MCF 10A (cell line): ENCODE results near the gene MGAT4A. TPM values are rescaled to one million over a fixed set of nuclear protein-coding genes. Genes with fewer than 3 reads are reported as not detected.
A peak's percentile ranks its signal among the peaks of the same experiment; 100 is the strongest.

ENCODE experiments used
- BruUV-seq: library from RNA; stranded (reverse); fragments of 400-500 nt; replicated peaks from 2 replicates; lab custom pipeline; 2021; lab: Mats Ljungman, UMichigan
- CTCF ChIA-PET: fragments of 300-600 bp; sonication (Branson Sonifier 250); formaldehyde crosslinking; extraction: SDS; loops from one replicate; lab custom pipeline; 2021; ENCODE audit warnings: antibody characterized with exemption, inconsistent platforms; lab: Yijun Ruan, JAX
- POLR2A ChIA-PET: fragments of 300-600, 350-650 bp; sonication (Branson Sonifier 250); formaldehyde crosslinking; extraction: SDS; loops from one replicate; lab custom pipeline; 2020; ENCODE audit warnings: antibody characterized with exemption, inconsistent platforms; lab: Yijun Ruan, JAX
- DNase-seq: peaks from one replicate; pipeline ENCODE4 v3.0.0-alpha.2; 2018; ENCODE audit not compliant: unreplicated experiment
- H3K27ac Mint-ChIP-seq: one replicate; pipeline ENCODE4 v1.8.0; 2022; ENCODE audit warnings: mild to moderate bottlenecking, low read depth, mixed read lengths; ENCODE audit not compliant: unreplicated experiment
- H3K27me3 Mint-ChIP-seq: one replicate; pipeline ENCODE4 v1.8.0; 2022; ENCODE audit warnings: mixed read lengths; ENCODE audit not compliant: insufficient read depth, unreplicated experiment
- H3K36me3 Mint-ChIP-seq: one replicate; pipeline ENCODE4 v1.8.0; 2022; ENCODE audit warnings: mild to moderate bottlenecking, moderate library complexity, mixed read lengths; ENCODE audit not compliant: insufficient read depth, unreplicated experiment
- H3K4me1 Mint-ChIP-seq: one replicate; pipeline ENCODE4 v1.8.0; 2022; ENCODE audit warnings: mixed read lengths; ENCODE audit not compliant: insufficient read depth, unreplicated experiment
- H3K4me3 Mint-ChIP-seq: one replicate; pipeline ENCODE4 v1.8.0; 2022; ENCODE audit warnings: mild to moderate bottlenecking, moderate library complexity, mixed read lengths; ENCODE audit not compliant: unreplicated experiment
- H3K9me3 Mint-ChIP-seq: one replicate; pipeline ENCODE4 v1.8.0; 2022; ENCODE audit warnings: mixed read lengths; ENCODE audit not compliant: unreplicated experiment
- intact Hi-C: fragments of 100-400 bp; cut with micrococcal nuclease; formaldehyde crosslinking; loops from 2 replicates; pipeline ENCODE4 v1.14.1; 2022
- total RNA-seq: library from RNA; stranded (reverse); gene quantifications from 2 replicates; pipeline ENCODE4 v1.2.3, GENCODE V29; 2022
- TF ChIP-seq, protein P1 (sequence below): fragments of 200-600 bp; IDR thresholded peaks from one replicate; pipeline ENCODE4 v1.8.0; 2022; ENCODE audit warnings: antibody characterized with exemption, mild to moderate bottlenecking; ENCODE audit not compliant: unreplicated experiment

Gene MGAT4A
- total RNA-seq, 1 experiment from 2014 or later = 3.7 TPM

DNA sequence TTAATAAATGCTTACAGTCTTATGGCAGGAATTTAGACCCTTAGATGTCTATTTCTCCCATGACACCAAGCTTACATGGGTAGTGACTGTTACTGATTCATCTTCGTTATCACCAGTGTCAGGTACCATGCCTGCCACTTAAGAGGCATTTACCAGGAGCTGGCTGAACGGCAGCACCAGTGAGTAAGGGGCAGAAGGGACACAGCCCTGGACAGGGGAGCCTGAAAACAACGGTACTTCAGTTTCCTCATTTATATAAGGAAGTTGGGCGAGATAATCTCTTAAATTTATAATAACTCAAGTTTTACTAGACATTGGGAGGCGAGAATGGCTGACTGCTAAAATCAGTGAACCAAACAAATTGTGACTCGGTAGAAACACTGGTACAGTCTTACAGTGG is 123.8 kb downstream of the MGAT4A start:
- peak overlapping the region; percentile 98 for H3K27ac Mint-ChIP-seq
- BruUV-seq = no TSS peak

DNA sequence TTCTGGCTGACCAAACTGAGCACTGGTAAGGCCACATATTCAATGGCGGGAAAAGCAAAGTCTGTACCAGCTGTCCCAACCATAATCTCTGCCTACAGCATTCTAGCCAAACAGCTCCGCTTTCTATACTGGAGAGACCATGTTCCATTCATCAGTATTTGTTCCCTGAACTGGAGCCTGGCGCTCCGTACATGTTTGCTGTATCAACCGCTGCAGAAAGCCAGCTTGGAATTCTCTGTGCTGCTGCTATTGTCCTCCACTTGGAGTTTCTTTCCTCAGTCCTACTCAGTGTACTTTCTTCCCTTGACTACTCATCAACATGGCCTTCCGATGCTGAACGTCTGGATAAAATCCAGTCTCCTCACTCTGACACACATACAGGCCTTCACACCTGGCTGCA is 124.5 kb downstream of the MGAT4A start:
- Mint-ChIP-seq H3K27me3 (no peaks in the 10 kb centered on the region), H3K4me3 (no peak overlapping the region), H3K4me1 (peaks cover 40% of the 10 kb centered on the region), H3K9me3 (no peaks in the 10 kb centered on the region), H3K27ac (peak overlapping the region; percentile 98), H3K36me3 (peaks cover 74% of the 10 kb centered on the region)
- BruUV-seq = no TSS peak
- CTCF ChIA-PET = interaction anchor here (0.5 to 1.1 kb wide), 4 partner anchors 46 to 460 kb away, joined by 4 to 6 read pairs (median 4); no protein-coding TSS in a partner anchor
- intact Hi-C loops = no loop called here
- TF ChIP-seq, protein P1, sequence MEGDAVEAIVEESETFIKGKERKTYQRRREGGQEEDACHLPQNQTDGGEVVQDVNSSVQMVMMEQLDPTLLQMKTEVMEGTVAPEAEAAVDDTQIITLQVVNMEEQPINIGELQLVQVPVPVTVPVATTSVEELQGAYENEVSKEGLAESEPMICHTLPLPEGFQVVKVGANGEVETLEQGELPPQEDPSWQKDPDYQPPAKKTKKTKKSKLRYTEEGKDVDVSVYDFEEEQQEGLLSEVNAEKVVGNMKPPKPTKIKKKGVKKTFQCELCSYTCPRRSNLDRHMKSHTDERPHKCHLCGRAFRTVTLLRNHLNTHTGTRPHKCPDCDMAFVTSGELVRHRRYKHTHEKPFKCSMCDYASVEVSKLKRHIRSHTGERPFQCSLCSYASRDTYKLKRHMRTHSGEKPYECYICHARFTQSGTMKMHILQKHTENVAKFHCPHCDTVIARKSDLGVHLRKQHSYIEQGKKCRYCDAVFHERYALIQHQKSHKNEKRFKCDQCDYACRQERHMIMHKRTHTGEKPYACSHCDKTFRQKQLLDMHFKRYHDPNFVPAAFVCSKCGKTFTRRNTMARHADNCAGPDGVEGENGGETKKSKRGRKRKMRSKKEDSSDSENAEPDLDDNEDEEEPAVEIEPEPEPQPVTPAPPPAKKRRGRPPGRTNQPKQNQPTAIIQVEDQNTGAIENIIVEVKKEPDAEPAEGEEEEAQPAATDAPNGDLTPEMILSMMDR = no peak
- DNase-seq = no peak
- POLR2A ChIA-PET = interaction anchor here (0.7 to 1.5 kb wide), 4 partner anchors 8 to 460 kb away, joined by 3 read pairs; no protein-coding TSS in a partner anchor

More for the DNA sequence above, 123.8 kb downstream of the MGAT4A start:
- Mint-ChIP-seq H3K4me3 (peak overlapping the region; percentile 93), H3K9me3 (no peaks in the 10 kb centered on the region), H3K36me3 (peaks cover 74% of the 10 kb centered on the region), H3K27me3 (no peaks in the 10 kb centered on the region), H3K4me1 (peaks cover 40% of the 10 kb centered on the region)
- ChIA-PET CTCF (interaction anchor here (0.6 to 1.1 kb wide), 3 partner anchors 38 to 459 kb away, joined by 4 read pairs; no protein-coding TSS in a partner anchor), POLR2A (interaction anchor here (0.7 to 1.5 kb wide), 6 partner anchors 9 to 459 kb away, joined by 3 to 4 read pairs (median 3); no protein-coding TSS in a partner anchor)
- no peak for DNase-seq
- intact Hi-C loops = no loop called here
- TF ChIP-seq, protein P1 = no peak

DNA sequence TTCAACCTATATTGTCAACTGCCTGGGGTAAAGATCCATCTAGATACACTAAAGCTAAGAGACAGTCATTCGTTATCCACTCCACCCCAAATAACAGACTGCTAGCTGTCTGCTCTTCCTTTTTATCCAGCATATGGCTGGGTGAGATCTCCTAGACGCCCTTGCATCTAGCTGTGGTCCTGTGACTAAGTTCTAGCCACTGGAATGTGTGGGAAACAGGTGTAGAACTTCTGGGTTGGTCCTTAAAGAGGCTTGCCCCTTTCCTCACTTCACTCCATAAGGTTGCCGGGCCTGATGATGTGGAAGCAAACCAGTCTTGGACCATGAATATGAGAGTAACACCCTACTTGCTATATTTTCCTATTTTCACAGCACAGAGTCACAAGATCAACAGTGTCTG is 125.9 kb downstream of the MGAT4A start:
- Mint-ChIP-seq H3K27me3 (no peaks in the 10 kb centered on the region), H3K27ac (peak overlapping the region; percentile 63), H3K4me1 (peaks cover 35% of the 10 kb centered on the region), H3K9me3 (no peaks in the 10 kb centered on the region), H3K36me3 (peaks cover 74% of the 10 kb centered on the region), H3K4me3 (no peak overlapping the region)
- POLR2A ChIA-PET = interaction anchor here (0.8 to 0.9 kb wide), 2 partner anchors 165 to 193 kb away, joined by 3 to 5 read pairs; no protein-coding TSS in a partner anchor
- TF ChIP-seq, protein P1 = no peak
- intact Hi-C loops = no loop called here
- CTCF ChIA-PET = interaction anchor here (0.6 kb wide), 1 partner anchor 341 kb away, joined by 3 read pairs; no protein-coding TSS in a partner anchor
- DNase-seq = no peak
- BruUV-seq = no TSS peak

DNA sequence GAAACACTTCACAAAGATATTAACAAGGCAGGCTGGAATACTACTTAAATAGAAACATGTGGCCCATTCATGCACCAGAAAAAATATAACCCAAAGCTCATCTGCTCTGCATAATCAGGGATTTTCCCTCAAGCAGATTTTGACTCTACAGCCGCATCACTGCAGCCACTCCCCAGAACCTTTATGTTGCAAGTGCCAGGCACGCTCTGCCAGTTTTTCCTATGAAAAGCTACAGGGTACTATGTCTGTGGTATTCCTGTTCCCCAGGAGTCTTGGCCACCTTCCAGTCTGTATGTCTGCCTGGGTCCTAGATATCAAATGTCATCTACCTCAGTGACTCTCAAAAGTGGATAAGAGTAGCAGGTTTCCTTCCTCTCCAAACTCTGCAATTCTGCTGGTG is 126.4 kb downstream of the MGAT4A start:
- POLR2A ChIA-PET = interaction anchor here (0.9 kb wide), 1 partner anchor 165 kb away, joined by 5 read pairs; no protein-coding TSS in a partner anchor
- peaks cover 36% of the 10 kb centered on the region for H3K4me1 Mint-ChIP-seq
- intact Hi-C loops = loop anchor here (5.0 kb wide), 1 partner anchor 37 kb away; no protein-coding TSS in a partner anchor
- CTCF ChIA-PET = interaction anchor here (0.6 to 0.7 kb wide), 2 partner anchors 139 to 462 kb away, joined by 3 read pairs; no protein-coding TSS in a partner anchor
- H3K27me3 Mint-ChIP-seq = no peaks in the 10 kb centered on the region
- no peaks in the 10 kb centered on the region for H3K9me3 Mint-ChIP-seq
- peak overlapping the region; percentile 63 for H3K27ac Mint-ChIP-seq
- no peak overlapping the region for H3K4me3 Mint-ChIP-seq
- TF ChIP-seq, protein P1 = no peak
- BruUV-seq = no TSS peak
- H3K36me3 Mint-ChIP-seq = peaks cover 73% of the 10 kb centered on the region
- DNase-seq = peak; percentile 57
